Uterus (tissue), 2 donors: ENCODE data around the gene YIF1B.

Source experiments
- CTCF ChIP-seq, 4 experiments: fragments of 200-600 bp in 2 of 4; fragments of 450-650 bp in 2 of 4; sonication (generic) in 2 of 4; IDR thresholded peaks; one replicate each; pipeline ENCODE4 v1.5.1; 2016 to 2019; ENCODE audit warnings: antibody characterized with exemption in 4 of 4, mild to moderate bottlenecking in 2 of 4, moderate library complexity in 1 of 4
- POLR2A ChIP-seq, 2 donors: fragments of 450-650 bp; IDR thresholded peaks; one replicate each; pipeline ENCODE4 v1.6.1; 2016; ENCODE audit warnings: antibody characterized with exemption in 2 of 2, mild to moderate bottlenecking in 1 of 2, moderate library complexity in 1 of 2

GRCh38 chr19:38307597-38307996 lies 8.2 kb downstream of the YIF1B start:
- TF ChIP-seq CTCF (IDR thresholded peaks at IDR 0.05) (no peak), POLR2A (IDR thresholded peaks at IDR 0.05) (no peak)
